ENCODE results near the gene HPCAL4. TPM values are rescaled to one million over a fixed set of nuclear protein-coding genes. Genes with fewer than 3 reads are reported as not detected.

Gene HPCAL4
- under 0.01 TPM in 1 of 2 replicates, not detected in the other for total RNA-seq (ENCODE audit: low replicate concordance)

DNA sequence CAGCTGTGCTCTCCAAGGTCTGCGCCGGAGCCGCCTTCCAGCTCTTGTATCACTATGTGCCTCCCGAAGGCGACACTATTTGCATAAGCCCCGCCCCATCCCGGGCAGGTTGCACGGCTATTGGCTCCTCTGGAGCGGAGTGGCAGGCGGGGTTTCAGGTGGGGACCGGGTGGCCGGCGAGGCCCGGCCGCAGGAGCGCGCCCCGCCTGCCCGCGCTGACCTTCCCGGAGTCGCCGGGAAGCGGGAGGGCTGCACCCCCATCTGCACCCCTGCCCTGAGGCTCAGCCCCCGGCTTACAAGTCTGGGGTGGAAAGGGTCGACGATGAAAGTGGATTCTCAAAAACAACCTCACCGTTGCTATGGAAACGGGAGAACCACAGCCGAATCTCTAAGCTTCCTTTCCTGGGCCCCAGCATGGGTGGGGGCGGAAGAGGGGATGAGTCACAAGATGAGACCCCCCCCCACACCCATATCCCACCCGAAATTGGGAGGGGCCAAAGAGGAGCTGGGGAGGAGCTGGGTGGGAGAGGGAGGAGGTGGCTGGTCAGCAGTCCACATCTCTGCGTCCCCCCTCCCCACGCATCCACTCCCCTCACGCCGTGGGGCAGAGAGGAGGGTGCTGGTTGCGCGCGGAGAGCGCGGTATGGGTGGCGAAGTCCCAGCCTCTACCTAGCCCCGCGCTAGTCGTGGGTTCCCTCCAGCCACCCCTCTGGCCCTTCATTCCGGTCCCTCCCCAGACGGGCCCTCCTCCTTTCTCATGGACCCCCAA is at the start of gene HPCAL4:
TSS of gene HPCAL4 (minus strand) at position 51 of the 769 bp plus-strand sequence. CDS start 6,830 bp downstream, outside the sequence.
- peak; percentile 35 for DNase-seq (ENCODE audit: low read depth)
- H3K4me3 ChIP-seq (ENCODE audit: low read depth, low read length): peak within 1 kb of the TSS; percentile 40
- TF ChIP-seq, protein P1, sequence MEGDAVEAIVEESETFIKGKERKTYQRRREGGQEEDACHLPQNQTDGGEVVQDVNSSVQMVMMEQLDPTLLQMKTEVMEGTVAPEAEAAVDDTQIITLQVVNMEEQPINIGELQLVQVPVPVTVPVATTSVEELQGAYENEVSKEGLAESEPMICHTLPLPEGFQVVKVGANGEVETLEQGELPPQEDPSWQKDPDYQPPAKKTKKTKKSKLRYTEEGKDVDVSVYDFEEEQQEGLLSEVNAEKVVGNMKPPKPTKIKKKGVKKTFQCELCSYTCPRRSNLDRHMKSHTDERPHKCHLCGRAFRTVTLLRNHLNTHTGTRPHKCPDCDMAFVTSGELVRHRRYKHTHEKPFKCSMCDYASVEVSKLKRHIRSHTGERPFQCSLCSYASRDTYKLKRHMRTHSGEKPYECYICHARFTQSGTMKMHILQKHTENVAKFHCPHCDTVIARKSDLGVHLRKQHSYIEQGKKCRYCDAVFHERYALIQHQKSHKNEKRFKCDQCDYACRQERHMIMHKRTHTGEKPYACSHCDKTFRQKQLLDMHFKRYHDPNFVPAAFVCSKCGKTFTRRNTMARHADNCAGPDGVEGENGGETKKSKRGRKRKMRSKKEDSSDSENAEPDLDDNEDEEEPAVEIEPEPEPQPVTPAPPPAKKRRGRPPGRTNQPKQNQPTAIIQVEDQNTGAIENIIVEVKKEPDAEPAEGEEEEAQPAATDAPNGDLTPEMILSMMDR (IDR thresholded peaks at IDR 0.05; ENCODE audit: insufficient read depth, low read length): no peak

DNA sequence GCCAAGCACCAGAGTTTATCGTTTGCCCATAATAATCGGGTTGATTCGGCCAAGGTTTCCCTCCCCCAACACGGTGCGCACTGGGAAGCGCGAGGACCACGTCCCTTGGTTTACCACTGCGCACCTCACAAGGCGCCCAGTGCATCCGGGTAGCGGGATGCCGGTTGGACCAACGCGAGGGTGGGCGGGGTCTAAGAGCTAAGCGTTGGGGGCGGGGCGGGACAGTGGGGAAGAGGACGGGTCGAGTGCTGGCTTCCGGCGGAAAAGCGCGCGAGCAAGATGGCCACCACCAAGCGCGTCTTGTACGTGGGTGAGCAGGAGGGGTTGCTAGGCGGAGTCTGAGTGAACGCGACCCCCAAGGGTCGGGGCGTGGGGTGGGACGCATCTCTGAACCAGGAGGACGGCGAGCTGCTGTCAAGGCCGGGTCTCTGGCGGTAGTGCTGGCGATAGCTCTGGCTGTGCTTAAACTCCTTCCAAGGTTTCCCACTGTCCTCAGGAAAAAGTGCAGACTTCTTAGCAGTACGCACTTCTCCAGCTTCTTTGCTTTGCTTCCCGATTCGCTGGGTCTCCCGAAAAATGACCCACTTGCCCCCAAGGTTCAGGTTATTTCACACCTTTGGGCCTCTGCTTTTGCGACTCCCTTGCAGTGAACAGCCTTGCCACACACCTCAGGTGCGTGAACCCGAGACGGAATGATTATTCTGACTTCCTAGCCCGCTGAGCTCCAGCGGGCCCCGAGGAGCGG is 47.6 kb upstream of the HPCAL4 start, which contains the start of gene PPIE:
TSS of gene PPIE (plus strand) at position 261 of the 745 bp plus-strand sequence. CDS start at position 280, 19 bp downstream.
- H3K4me3 ChIP-seq (ENCODE audit: low read depth, low read length): peak within 1 kb of the TSS; percentile 97
- DNase-seq (ENCODE audit: low read depth): peak; percentile 85
- TF ChIP-seq, protein P1 (IDR thresholded peaks at IDR 0.05; ENCODE audit: insufficient read depth, low read length): no peak

DNA sequence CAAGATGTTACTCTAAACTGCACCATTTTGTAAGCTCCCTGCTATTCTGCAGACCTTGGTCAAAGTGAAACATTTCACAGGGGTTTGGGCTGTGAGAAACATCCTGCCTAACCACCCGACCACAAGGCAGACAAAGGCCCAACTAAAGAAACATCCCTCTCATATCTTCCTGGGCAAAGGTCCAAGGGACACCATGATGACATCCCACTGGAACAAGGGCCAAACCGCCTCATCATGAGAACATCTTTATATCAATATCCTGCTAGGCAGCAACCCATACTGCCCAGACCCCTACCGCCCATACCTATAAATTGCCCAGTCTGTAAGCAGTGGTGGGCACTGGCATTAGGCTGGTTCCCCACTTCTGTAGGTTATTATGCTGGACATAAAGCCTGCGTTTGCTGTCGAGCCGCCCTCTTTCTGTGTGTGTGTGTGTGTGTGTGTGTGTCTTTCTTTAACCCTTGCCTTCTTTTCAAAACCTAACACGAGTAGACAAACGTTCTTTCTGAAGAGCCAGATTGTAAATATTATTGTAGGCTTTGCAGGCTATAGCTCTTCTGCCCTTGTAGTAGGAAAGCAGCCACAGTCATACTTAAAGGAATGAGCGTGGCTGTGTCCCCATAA is 46.4 kb upstream of the HPCAL4 start:
- H3K4me3 ChIP-seq (ENCODE audit: low read depth, low read length): no peak overlapping the region
- TF ChIP-seq, protein P1 (IDR thresholded peaks at IDR 0.05; ENCODE audit: insufficient read depth, low read length): no peak
- DNase-seq (ENCODE audit: low read depth): no peak

DNA sequence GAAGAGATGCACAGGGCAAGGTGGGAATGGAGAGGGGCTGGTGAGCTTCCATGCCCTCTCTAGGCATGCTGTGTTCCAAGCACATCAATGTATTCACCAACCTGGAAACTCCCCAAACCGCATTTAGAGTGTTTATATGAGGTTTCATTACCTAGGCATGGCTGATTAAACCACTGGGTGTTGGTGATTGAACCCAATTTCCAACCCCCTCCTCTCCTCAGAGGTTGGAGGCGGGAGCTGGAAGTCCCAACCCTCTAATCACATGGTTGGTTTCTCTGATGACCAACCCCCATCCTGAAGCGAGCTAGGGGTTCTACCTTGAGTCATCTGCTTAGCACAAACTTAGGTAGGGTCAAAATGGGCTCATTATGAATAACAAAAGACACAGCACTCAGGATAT is 44.5 kb upstream of the HPCAL4 start:
- no peak overlapping the region for H3K4me3 ChIP-seq (ENCODE audit: low read depth, low read length)
- no peak for DNase-seq (ENCODE audit: low read depth)
- TF ChIP-seq, protein P1 (IDR thresholded peaks at IDR 0.05; ENCODE audit: insufficient read depth, low read length): no peak

DNA sequence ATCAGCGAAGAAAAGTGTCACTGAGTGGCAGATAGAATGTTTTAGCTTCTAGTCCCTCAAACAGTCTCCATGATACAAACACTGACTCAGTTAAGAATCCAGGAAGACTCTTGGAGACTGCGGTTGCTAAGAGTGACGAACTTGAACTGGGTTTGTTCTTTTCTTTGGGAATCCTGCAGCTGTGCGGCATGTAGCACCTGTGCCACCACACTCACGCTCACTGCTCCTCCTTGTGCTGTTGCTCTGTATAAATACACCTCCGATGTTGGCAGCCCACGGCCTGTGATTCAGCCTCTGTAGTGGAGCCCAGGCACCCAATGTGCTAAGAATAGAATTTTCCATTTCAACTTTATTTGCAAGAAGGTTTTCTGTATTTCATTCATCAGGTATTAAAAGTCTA is 41.9 kb upstream of the HPCAL4 start:
- H3K4me3 ChIP-seq (ENCODE audit: low read depth, low read length): no peak overlapping the region
- TF ChIP-seq, protein P1 (IDR thresholded peaks at IDR 0.05; ENCODE audit: insufficient read depth, low read length): no peak
- DNase-seq (ENCODE audit: low read depth): no peak

DNA sequence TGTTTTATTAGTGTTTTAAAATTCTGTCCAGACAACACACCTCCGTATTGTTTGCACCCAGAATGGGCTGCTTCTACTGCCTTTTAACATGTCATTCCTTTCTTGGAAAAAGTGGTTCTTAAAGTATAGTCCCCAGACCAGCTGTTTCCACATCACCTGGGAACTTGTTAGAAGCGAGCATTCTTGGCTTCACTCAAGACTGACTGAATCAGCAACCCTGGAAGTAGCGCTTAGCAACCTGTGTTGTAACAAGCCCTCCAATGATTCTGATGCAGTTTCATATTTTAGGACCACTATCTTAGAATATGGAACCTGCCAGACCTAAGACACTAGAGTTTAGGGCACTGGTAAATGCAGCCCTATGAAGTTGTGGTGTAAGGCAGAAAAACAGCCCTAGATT is 41.5 kb upstream of the HPCAL4 start:
- DNase-seq (ENCODE audit: low read depth): no peak
- H3K4me3 ChIP-seq (ENCODE audit: low read depth, low read length): no peak overlapping the region
- TF ChIP-seq, protein P1 (IDR thresholded peaks at IDR 0.05; ENCODE audit: insufficient read depth, low read length): no peak

Measured in fibroblast of the aortic adventitia (primary cell).